Right hindlimb (tissue), 1 donor: ENCODE data around the gene MBOAT2.
"Not testable (repeated sequence)": the region's sequence is repeated elsewhere in the genome, so short reads cannot be mapped to it uniquely, and the experiment has no call there.

Experiments
- DNase-seq: peaks from one replicate; pipeline ENCODE4 v3.0.0-alpha.2; 2018

Gene MBOAT2

DNA sequence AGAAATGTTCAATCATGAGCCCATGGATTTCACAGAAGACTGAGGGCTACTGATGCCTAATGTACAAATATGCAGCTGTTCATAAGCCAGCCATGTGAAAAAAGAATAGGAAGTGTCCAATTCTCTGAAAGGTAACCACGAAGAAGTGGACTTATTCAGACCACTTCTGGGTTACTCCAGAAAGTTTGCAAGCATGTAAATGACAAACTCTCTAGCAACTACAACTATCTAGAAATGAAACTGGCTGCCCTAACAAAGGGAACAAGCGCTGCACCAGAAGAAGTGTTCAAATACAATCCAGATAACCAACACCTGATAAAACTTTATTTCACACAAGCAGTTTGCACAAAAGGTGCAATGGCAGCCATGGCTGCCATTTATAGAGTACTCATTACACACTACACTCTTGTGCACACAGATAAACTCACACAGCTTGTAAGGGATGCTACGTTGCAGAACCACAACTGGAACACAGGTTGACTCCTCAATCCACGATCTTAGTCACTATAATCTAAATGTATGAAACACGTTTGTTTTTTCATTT is 13.9 kb downstream of the MBOAT2 start:
- DNase-seq: no peak

DNA sequence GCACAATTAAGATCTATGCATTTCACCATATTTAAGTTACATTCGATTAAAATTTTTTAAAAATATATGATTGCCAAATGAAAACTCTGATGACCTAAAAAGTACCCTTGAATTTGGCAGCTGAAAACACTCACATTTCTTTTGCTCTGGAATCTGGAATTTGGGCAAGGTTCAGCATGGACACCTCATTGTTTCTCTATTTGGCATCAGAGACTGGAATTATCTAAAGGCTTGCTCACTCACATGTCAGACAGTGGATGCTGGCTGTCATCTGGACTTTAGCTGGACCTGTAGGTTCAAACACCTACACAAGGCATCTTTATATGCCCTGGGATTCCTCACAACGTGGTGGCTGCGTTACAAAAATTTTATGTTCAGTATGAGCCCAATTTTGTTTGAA is 16.1 kb downstream of the MBOAT2 start:
- no peak for DNase-seq

DNA sequence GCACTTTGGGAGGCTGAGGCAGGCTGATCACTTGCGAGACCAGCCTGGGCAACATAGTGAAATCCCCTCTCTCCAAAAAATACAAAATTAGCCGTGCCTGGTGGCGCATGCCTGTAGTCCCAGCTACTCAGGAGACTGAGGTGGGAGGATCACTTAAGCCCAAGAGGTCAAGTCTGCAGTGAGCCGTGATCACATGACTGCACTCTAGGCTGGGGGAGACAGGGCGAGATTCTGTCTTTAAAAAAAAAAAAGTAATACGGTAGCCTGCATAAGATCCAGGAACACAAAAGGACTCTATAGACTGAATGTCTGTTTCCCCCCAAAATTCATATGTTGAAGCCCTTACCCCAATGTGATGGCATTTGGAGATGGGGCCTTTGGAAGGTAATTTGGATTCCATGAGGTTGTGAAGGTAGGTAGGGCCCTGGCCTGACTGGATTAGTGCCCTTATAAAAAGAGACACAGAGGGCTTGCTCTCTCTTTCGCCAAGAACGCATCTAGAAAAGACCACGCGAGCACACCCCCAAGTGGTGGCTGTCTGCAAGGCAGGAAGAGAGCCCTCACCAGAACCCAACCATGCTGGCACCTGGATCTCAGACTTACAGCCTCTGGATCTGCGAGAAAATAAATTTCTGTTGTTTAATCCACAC is 17.0 kb downstream of the MBOAT2 start:
- DNase-seq: no peak

DNA sequence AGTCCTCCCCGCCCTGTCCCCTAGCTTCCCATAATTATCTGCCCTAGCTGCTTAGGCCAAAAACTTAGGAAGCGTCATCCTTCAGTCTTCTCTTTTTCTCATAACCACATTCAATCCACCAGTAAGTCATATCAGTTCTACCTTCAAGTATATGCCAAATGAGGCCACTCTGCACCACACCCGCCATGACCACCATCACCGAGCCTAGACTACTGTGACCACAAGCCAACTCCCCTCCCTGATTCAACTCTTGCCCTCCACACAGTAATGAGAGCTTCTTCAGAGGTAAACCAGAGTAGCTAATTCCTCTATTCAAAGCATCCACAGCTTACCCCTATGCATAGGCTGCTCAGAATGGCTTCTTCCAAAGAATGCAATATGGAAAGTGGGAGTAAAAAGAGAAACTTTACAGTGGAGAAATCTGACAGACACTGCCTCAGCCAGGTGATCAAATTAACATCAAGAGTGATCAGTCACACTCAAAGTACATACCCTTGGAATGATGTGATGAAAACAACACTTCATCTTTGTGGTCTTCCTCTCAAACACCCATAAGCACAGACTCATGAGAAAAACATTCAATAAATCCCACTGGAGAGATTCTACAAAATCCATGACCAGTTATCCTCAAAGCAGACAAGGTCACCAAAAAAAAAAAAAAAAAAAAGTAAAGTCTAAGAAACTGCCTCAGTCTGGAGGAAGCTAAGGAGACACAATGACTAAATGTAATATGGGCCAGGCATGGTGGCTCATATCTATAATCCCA is 17.7 kb downstream of the MBOAT2 start:
- no peak for DNase-seq

DNA sequence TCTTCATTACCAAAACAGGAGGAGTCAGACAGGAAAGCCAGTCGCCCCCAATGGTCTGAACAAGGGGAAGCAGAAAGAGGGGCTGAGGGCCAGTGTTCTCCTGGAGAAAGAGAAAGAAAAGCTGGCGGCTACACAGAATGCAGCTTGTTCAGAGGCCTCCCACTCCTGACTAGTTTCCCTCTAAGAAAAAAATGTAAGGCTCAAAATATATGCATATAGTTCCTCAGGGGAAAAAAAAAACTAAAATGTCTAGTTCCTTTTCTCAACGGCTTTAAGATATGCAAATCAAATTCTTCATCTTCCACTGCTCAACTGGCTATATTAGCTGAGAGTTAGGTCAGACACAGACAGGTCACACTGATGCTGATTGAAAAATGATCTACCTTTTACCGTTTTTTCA is 18.6 kb downstream of the MBOAT2 start:
- DNase-seq: no peak

DNA sequence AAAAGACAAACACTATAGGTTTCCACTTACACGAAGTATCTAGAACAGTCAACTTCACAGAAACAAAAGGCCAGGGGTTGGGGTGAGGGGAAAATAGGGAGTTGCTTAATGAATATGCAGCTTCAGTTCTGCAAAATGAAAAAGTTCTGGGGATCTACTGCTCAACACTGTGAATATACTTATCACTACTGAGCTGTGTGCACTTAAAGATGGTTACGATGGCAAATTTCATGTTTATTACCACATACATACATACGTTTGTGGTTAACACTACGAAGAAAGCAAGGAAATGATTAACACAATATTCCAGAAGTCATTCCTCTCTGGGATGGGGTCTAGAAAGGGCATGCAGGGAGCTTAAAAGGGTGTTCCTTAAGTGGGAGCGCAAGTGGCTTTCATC is 19.3 kb downstream of the MBOAT2 start:
- no peak for DNase-seq

DNA sequence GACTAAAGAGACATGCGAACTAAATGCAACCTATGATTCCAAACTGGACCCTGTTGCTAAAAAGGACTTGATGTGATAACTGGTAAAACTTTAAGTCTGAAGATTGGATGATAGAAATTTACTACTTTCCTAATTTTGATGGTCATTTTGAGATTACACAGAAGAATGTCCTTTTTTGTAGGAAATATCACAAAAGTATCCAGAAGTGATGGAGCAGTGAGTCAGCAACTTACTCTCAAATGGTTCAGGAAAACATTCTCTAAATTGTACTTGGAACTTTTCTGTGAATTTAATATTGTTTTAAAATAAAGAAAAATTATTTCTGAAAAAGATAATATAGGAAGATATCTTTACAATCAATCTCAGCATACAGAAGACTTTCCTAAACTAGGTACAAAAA is 19.9 kb downstream of the MBOAT2 start:
- DNase-seq: no peak

DNA sequence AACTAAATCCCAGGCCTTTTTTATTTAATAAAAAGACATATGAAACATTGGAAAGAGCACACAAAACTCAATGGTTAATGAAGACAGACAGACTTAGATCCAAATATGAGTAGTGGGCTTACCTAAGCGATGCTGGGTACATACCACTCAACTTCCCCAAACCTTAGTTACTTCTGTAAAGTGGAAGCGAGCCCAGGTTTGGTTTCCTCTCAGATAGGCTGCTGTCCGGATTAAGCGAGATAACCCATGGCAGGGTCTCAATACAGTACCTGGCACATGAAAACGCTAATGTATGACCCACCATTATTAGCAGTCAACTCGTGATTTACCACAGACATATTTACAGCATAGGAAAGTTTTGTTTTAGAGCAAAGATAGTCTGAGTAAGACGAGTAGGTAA is 21.6 kb downstream of the MBOAT2 start:
- no peak for DNase-seq

DNA sequence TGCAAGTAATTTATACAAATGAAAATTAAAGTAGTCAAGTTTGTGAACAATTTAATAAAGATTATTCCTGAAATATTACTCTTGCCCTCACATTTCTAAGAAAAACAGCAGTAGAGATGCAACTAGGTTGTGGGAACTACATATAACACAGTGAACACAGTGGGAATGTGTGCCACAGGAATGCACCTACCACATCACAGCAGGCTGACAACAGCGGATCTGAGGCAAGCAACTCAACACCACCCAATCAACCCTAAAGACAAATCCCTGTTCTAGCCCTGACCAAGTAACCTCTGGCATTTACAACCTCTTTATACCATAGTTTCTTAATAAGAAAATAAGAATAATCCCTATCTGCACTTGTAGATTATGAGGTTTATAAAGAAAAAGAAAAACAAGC is 23.4 kb downstream of the MBOAT2 start:
- no peak for DNase-seq

DNA sequence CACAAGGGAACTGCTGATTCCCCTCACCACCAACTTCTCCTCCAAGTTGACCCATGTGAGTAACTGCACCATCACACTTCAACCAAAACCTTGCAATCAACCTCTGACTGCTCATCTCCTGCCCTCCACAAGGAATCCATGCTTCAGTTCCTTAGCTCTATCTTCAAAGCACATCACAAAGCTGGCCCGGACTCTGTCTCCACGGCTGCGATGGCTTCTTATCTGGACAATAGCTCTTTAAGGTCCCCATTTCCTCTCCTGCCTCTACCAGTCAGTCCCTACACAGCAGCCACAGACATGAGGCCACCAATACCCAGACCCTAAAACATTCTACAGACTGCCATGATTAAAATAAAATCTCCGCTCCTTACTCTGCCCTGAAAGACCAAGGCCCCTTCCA is 25.7 kb downstream of the MBOAT2 start:
- DNase-seq: no peak

DNA sequence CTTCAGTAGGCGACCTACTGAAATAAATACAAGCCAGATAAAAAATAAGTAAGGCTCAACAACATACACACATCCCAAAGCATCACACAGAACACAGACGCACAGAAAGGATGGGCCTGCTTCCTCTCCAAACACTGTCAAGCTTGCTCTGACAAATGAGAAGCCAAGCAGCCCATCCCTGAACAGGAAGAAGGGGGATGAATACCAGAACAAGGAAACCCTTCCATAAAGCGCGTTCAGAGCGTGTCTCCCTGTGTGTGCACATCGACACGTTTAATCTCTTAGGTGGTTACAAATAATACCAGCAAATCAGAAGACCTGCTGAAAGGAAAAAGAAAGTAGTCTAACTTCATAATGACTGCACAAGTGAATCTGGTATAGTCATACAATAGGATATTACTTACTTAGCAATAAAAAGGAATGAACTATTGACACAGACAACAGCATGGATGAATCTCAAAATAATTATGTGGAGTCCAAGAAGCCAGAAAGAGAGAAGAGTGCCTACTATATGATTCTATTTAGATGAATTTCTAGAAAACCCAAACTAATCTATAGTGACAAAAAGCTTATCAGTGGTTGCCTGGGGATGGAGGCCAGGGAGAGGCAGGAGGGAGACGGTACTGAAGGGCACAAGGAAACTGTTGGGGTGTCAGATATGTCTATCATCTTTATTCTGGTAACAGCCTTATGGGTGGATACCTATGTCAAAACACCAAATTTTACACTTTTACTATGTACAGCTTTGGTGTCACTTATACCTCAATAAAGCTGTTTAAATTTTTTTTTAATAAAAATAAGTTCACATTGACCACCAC is 26.8 kb downstream of the MBOAT2 start:
- DNase-seq: no peak

DNA sequence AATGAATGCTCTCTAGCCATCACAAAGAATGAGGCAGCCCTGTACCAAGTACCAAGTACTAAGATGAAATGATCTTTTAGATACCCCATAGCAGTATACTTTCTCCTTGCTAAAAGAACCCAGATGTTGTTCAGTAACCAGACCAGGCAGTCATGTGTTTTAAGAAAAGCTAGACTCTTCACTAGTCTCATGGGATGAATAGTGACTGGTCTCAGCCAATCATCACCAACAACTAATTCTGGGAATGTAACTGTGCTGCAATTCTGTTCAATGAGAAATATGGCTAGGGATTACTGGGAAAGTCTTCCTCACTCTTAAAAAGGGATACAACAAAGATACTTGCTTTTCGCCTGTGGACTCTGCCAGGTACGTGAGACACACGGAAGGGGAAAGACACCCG is 29.5 kb downstream of the MBOAT2 start:
- no peak for DNase-seq

DNA sequence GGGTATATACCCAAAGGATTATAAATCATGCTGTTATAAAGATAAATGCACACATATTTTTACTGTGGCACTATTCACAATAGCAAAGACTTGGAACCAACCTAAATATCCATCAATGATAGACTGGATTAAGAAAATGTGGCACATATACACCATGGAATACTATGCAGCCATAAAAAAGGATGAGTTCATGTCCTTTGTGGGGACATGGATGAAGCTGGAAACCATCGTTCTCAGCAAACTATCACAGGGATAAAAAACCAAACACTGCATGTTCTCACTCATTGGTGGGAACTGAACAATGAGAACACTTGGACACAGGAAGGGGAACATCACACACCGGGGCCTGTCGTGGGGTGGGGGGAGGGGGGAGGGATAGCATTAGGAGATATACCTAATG is 30.5 kb downstream of the MBOAT2 start:
- not testable (repeated sequence) for DNase-seq

DNA sequence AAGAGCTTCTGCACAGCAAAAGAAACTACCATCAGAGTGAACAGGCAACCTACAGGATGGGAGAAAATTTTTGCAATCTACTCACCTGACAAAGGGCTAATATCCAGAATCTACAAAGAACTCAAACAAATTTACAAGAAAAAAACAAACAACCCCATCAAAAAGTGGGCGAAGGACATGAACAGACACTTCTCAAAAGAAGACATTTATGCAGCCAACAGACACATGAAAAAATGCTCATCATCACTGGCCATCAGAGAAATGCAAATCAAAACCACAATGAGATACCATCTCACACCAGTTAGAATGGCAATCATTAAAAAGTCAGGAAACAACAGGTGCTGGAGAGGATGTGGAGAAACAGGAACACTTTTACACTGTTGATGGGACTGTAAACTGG is 30.9 kb downstream of the MBOAT2 start:
- DNase-seq: not testable (repeated sequence)

DNA sequence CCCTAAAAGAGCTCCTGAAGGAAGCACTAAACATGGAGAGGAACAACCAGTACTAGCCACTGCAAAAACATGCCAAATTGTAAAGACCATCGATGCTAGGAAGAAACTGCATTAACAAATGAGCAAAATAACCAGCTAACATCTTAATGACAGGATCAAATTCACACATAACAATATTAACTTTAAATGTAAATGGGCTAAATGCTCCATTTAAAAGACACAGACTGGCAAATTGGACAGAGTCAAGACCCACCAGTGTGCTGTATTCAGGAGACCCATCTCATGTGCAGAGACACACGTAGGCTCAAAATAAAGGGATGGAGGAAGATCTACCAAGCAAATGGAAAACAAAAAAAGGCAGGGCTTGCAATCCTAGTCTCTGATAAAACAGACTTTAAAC is 34.1 kb downstream of the MBOAT2 start:
- not testable (repeated sequence) for DNase-seq

DNA sequence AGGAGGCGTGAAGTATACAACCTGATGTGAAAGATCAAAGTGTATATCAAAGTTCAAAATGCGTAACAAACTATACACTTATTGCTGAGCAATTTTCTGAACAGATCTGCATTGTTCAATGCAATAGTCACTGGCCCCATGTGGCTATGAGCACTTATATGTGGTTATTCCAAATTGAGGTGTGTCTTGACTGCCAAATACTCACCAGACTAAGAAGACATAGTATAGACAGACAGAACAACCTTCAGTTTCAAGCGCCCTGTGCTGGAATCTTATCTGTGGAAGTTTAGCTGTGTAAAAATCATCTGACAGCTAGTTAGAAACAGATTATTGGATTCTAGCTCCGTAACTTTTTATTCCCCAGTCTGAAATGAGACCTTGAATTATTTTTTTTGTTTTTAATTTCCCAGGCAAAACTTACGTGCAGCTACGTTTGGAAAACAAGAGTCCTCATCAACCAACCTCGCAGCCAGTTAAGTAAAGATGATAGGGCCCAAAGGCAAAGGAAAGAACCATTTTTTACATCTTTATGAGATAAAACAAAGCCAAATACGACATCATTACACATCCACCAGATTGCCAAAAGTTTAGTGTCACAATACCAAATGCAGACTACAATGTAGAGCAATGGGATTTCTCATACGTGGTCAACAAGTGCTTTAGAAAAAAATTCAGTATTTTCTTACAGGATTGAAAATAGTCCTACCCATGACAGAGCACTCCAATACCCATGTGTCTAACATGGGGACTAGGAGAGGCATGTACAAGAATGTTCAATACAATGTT is 37.2 kb downstream of the MBOAT2 start:
- DNase-seq: no peak

DNA sequence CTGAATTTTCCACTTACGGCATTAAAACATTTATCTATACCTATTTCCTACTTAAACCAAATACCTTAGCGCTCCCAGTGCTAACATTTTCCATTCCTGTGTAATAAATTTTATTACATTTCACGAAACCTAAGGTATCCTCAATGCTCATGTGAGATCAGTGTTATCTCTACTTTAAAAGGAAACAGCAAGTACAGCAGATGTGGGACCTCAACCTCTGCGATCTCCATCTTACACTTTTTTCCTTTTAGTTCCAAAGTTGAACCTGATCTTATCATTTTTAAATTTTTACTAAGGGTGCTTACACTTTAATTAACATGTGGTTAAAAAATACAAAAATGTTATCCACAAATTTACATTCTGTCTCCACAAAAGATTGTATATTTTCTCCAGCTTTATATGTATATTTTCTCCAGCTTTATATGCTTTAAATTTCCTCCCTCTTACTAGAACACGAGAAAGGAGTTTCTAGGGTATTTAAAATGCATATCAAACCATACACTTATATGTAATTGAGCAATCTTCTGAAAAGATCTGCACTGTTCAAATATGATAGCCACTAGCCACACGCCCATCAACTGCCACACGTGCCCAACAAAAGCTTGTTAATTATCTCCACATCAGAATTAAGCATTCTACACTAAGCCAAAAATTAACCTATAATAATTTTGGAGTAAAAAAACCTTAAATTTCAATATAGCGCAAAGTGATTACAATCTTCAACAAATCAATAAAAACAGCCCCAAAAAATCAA is 38.1 kb downstream of the MBOAT2 start:
- no peak for DNase-seq

DNA sequence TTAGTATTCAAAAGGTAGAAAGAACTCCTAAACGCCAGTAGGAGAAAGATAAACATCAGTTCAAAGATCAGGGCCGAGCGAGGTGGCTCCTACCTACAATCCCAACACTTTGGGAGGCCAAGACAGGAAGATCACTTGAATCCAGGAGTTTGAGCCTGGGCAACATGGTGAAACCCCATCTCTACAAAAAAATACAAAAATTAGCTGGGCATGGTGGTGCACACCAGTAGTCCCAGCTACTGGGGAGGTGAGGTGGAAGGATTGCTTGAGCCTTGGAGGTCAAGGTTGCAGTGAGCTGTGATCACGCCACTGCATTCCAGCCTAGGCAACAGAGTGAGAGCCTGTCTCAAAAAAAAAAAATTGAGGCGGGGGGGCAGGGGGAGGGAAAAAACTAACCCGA is 40.6 kb downstream of the MBOAT2 start:
- no peak for DNase-seq

DNA sequence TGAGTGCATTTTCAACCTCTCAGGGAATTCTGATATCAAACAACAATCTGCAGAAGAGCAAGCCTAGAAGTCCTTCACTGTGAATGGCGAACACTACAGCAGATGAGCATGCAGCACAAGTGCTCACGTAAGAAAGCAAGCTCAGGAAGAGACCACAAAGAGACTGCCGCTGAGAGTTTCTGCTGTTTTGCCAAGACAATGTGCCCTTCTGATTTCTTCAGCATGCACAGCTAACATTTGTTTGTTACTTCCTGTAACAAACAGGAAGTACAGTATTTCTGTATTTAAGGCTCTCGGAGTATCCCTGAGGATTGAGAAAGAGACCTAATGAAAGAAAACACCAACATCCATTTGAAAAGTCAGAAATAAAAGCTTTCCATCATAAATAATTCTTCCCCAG is 45.9 kb downstream of the MBOAT2 start:
- DNase-seq: no peak

DNA sequence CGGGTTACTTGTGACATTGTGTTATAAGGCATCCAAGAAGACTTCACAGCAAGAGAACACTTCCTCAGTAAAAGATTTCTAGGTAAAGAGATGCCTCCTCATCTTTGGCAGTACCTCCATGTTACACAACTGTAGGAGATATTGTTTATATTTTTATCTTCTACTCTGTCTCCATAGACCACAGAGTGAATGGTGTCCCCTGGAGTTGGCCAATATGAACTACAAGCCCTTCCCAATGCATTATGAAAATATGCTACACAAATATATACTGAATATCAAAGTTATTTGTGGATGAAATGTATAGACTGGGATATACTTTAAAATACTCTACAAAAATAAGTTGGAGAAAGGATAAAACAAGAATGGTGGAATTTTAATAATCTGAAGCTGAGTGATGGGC is 46.7 kb downstream of the MBOAT2 start:
- DNase-seq: no peak

DNA sequence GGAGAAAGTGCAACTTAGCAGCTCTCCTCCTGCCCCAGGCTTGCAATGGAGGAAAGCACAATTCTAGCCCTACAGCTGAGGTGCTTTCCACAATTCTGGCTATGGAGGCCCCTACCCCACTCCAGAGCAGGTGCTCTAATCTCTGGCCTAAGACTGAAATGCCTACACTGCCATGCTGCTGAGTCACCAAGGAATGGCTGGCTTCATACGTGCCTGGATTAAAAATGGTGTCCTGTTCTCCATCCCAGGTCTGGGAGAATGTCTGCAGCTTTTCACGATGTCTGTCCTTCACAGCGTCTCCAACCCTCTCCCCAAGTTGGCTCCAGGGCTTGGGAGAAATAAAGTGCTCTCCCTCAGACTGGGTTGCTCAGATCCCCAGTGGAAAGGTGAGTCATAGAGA is 48.5 kb downstream of the MBOAT2 start:
- DNase-seq: no peak

DNA sequence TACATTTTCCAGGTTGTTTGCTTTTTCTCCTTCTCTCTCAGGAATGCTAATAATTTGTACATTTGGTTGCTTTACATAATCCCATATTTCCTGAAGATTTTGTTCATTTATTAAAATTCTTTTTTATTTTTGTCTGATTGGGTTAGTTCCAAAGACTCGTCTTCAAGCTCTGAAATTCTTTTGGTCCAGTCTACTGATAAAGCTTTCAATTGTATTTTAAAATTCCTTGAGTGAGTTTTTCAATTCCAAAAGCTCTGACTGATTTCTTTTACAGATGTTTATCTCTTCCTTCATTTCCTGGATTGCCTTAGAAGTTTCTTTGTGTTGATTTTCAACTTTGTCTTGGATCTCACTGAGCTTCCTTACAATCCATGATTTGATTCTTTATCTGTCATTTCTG is 50.0 kb downstream of the MBOAT2 start:
- DNase-seq: no peak
